HG02798 (cell line): ENCODE data around the gene HOMER3.
"Not testable (repeated sequence)": the region's sequence is repeated elsewhere in the genome, so short reads cannot be mapped to it uniquely, and the experiment has no call there.

Source experiments
- ATAC-seq: cut with Tn5 transposase; IDR thresholded peaks from one replicate; pipeline ENCODE4 v1.9.1; 2021; ENCODE audit warnings: mild to moderate bottlenecking; ENCODE audit not compliant: unreplicated experiment, poor library complexity

The HOMER3 gene

GRCh38 chr19:18955042-18955441 lies 14.0 kb upstream of the HOMER3 start:
- ATAC-seq, result no peak

- no peak for ATAC-seq
These were observed 13.1 kb upstream of the HOMER3 start for GRCh38 chr19:18954094-18954493.

GRCh38 chr19:18952364-18953003 lies 11.5 kb upstream of the HOMER3 start:
- not testable (repeated sequence) for ATAC-seq

- no peak for ATAC-seq
These were observed 10.8 kb upstream of the HOMER3 start for GRCh38 chr19:18951721-18952281.

GRCh38 chr19:18949858-18950257 lies 8.8 kb upstream of the HOMER3 start:
- ATAC-seq, result no peak

- no peak for ATAC-seq
These were observed 7.9 kb upstream of the HOMER3 start for GRCh38 chr19:18948976-18949356.

GRCh38 chr19:18948075-18948975 lies 7.3 kb upstream of the HOMER3 start:
- no peak for ATAC-seq

GRCh38 chr19:18946918-18947317 lies 5.9 kb upstream of the HOMER3 start:
- no peak for ATAC-seq

GRCh38 chr19:18946335-18946734 lies 5.3 kb upstream of the HOMER3 start:
- ATAC-seq, result no peak

GRCh38 chr19:18945297-18945696 lies 4.3 kb upstream of the HOMER3 start:
- ATAC-seq, result no peak

- no peak for ATAC-seq
These were observed 2.4 kb upstream of the HOMER3 start for GRCh38 chr19:18943465-18943864.

- ATAC-seq, result no peak
These were observed 1.7 kb upstream of the HOMER3 start for GRCh38 chr19:18942692-18943091.

GRCh38 chr19:18941628-18942354 lies 774 bp upstream of the HOMER3 start:
- no peak for ATAC-seq

GRCh38 chr19:18939922-18940768 lies 872 bp downstream of the HOMER3 start:
- no peak for ATAC-seq

- ATAC-seq, result no peak
These were observed 1.9 kb downstream of the HOMER3 start for GRCh38 chr19:18939163-18939562.

GRCh38 chr19:18933297-18933696 lies 7.7 kb downstream of the HOMER3 start:
- ATAC-seq, result no peak

GRCh38 chr19:18932216-18932841 lies 8.7 kb downstream of the HOMER3 start:
- ATAC-seq, result peak; percentile 45

GRCh38 chr19:18931316-18932162 lies 9.5 kb downstream of the HOMER3 start:
- no peak for ATAC-seq

GRCh38 chr19:18929311-18929710 lies 11.7 kb downstream of the HOMER3 start:
- no peak for ATAC-seq
